Measurements from ENCODE around the gene HECTD3.

Gene HECTD3

GRCh38 chr1:45033356-45033755, 22.2 kb upstream of the HECTD3 start:
- DNase-seq (ENCODE audit: low read depth, low spot score) = no peak
- ChIA-PET CTCF (no interaction called here), POLR2A (interaction anchor here (0.5 kb wide), 1 partner anchor 50 kb away, joined by 3 read pairs; no protein-coding TSS in a partner anchor)
- no peak overlapping the region for H3K4me3 ChIP-seq (ENCODE audit: low read depth, low read length)
- TF ChIP-seq CTCF (IDR thresholded peaks at IDR 0.05; ENCODE audit: insufficient read depth, low read length, missing control alignments) = no peak

- no peak for TF ChIP-seq CTCF (IDR thresholded peaks at IDR 0.05; ENCODE audit: insufficient read depth, low read length, missing control alignments)
These were observed 21.7 kb upstream of the HECTD3 start for GRCh38 chr1:45032837-45033236.

GRCh38 chr1:45026446-45026845, 15.3 kb upstream of the HECTD3 start:
- no peak for DNase-seq (ENCODE audit: low read depth, low spot score)
- no peak overlapping the region for H3K4me3 ChIP-seq (ENCODE audit: low read depth, low read length)
- POLR2A ChIA-PET = no interaction called here
- CTCF ChIA-PET = interaction anchor here (1.0 kb wide), 1 partner anchor 12 kb away, joined by 3 read pairs; no protein-coding TSS in a partner anchor
- TF ChIP-seq CTCF (IDR thresholded peaks at IDR 0.05; ENCODE audit: insufficient read depth, low read length, missing control alignments) = no peak

More at GRCh38 chr1:45032837-45033236, 21.7 kb upstream of the HECTD3 start:
- ChIA-PET CTCF (interaction anchor here (1.9 kb wide), 1 partner anchor 267 kb away, joined by 7 read pairs; no protein-coding TSS in a partner anchor), POLR2A (interaction anchor here (0.5 kb wide), 1 partner anchor 50 kb away, joined by 3 read pairs; no protein-coding TSS in a partner anchor)
- no peak for DNase-seq (ENCODE audit: low read depth, low spot score)
- H3K4me3 ChIP-seq (ENCODE audit: low read depth, low read length) = no peak overlapping the region

GRCh38 chr1:45023663-45024062, 12.5 kb upstream of the HECTD3 start:
- TF ChIP-seq CTCF (IDR thresholded peaks at IDR 0.05; ENCODE audit: insufficient read depth, low read length, missing control alignments) = no peak
- no peak for DNase-seq (ENCODE audit: low read depth, low spot score)
- ChIA-PET CTCF (no interaction called here), POLR2A (no interaction called here)
- H3K4me3 ChIP-seq (ENCODE audit: low read depth, low read length) = no peak overlapping the region

- POLR2A ChIA-PET = interaction anchor here (0.6 to 2.5 kb wide), 3 partner anchors 199 to 285 kb away, joined by 3 to 10 read pairs (median 3); no protein-coding TSS in a partner anchor
- no peak for DNase-seq (ENCODE audit: low read depth, low spot score)
- CTCF ChIA-PET = interaction anchor here (0.6 to 12.9 kb wide), 33 partner anchors 8 to 552 kb away, joined by 3 to 950 read pairs (median 4); partner anchors contain the start of genes HECTD3, MUTYH, TESK2 and TOE1
- no peak overlapping the region for H3K4me3 ChIP-seq (ENCODE audit: low read depth, low read length)
- peak; percentile 94 for TF ChIP-seq CTCF (IDR thresholded peaks at IDR 0.05; ENCODE audit: insufficient read depth, low read length, missing control alignments)
These were observed 7.6 kb upstream of the HECTD3 start for GRCh38 chr1:45018599-45019230.

GRCh38 chr1:45016767-45017166, 5.6 kb upstream of the HECTD3 start:
- H3K4me3 ChIP-seq (ENCODE audit: low read depth, low read length) = no peak overlapping the region
- DNase-seq (ENCODE audit: low read depth, low spot score) = no peak
- POLR2A ChIA-PET = no interaction called here
- no peak for TF ChIP-seq CTCF (IDR thresholded peaks at IDR 0.05; ENCODE audit: insufficient read depth, low read length, missing control alignments)
- CTCF ChIA-PET = interaction anchor here (0.7 to 12.9 kb wide), 8 partner anchors 11 to 560 kb away, joined by 3 to 950 read pairs (median 4); partner anchors contain the start of genes MUTYH, TESK2 and TOE1
